CD1c-positive myeloid dendritic cell (primary cell): Measurements from ENCODE around the gene SCAF1.

Experiments used
- DNase-seq: peaks from one replicate; pipeline ENCODE4 v3.0.0-alpha.2; 2016; ENCODE audit errors: extremely low spot score

Gene SCAF1

DNA sequence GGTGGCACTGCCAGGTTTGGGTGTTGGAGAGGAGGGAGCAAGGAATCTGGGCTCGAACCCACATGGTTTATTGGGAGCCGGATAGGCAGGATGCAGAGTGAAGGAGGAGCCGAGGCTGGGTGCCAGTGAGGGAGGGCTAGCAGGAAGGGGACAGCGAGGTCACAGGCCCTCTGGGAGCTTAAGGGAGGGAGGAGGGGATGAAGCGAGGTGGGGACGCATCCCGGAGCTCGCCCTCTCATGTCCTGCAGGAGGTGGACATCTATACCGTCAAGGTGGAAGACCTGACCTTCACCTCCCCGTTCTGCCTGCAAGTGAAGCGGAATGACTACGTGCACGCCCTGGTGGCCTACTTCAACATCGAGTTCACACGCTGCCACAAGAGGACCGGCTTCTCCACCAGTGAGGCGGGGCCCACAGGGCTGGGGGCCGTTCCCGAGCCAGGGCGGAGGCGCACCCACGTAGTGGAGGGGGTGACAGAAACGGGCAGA, 43.9 kb downstream of the SCAF1 start:
- DNase-seq: no peak

DNA sequence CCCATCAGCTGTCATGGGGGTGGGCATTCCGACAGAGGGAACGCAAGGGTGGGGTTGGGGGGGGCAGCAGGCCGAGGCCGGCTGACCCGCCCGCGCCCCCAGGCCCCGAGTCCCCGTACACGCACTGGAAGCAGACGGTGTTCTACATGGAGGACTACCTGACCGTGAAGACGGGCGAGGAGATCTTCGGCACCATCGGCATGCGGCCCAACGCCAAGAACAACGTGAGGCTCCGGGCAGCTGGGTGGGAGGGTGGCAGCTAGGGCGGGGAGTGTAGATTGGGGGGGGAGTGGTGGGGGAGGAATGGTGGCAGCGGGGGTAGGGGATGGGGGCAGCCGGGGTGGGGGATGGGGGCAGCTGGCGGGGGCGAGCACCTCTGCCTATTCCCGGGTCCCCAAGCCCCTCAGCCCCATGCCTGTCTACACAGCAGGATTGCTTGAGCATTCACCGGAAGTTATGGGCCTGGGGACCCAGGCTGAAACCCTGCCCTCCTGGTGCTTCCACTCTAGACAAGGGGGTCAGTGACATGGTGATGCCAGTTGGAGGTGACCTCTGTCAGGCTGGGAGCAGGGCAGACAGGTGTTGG, 44.6 kb downstream of the SCAF1 start:
- no peak for DNase-seq

DNA sequence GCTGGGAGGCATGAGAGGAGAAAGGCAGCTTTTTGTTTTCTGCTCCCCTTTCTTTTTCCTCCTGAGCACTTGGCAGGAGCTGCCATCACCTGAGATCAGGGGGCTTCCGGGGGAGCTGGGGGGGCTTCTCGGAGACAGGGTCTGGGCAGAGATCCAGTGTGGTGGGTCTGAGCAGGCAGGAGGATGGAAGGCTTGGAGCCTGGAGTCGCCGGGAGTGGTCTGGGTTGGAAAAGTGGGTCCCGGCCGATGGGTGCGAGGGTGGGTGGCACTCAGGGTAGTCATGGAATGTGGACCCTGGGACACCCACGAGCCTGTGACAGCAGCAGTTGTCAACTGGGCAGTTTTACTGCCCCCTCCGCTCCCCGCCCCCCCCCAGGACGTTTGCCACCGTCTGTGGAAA, 45.1 kb downstream of the SCAF1 start:
- no peak for DNase-seq

DNA sequence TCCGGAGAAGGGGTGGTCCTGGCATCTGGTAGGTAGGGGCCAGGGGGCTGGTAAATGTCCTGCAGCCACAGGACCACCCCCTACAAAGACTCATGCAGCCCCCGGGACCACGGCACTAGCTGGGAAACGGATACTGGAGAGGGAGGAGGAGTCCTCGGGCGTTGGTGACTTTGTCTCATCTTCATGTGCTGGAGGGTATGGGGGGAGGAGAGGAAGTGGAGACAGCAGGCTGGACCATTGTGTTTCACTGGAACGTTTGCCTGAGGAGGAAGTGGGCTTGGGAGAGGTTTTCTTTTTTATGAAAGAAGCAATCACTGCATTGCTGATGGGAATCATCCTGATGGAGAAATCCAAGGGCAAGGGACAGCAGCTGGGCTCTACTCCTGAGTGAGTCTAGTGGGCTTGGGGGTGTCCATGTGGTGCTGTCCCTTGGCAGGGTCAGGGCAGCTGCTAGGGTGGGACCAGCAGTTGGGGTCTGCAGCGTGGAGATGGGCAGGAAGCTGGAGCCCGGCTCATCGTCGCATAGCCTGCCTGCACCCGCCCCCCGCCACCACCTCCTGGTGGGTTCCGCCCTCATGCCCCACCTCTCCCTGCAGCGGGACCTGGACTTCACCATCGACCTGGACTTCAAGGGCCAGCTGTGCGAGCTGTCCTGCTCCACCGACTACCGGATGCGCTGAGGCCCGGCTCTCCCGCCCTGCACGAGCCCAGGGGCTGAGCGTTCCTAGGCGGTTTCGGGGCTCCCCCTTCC, 45.7 kb downstream of the SCAF1 start:
- peak; percentile 48 for DNase-seq

DNA sequence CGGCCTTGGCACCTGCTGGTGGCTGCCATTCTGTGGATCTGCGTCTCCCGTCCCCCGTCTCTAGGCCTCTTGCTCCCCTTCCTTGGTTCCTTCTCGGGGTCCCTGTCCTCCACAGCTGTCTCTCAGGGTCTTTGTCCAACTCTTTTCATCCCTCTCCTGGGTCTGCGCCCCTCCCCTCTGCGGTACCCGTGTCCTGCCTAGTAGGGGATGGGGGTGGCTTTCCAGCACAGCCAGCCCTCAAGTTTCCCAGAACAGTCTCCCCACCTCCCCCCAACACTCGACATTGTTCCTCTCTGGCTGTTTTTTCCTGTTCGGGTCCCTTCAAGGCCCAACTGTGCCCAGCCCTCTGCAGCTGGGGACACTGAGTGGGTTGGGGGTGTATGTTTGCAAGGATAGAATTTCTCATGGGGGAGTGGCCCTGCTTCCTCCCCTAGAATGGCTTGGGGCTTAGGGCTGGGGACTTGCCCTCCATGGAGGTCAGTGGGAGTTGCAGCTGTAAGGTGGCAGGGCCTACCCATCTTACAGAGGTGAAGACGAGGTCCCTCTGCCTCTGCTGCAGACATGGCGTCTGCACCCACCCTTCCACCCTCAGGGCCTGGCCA, 46.6 kb downstream of the SCAF1 start:
- DNase-seq: no peak

DNA sequence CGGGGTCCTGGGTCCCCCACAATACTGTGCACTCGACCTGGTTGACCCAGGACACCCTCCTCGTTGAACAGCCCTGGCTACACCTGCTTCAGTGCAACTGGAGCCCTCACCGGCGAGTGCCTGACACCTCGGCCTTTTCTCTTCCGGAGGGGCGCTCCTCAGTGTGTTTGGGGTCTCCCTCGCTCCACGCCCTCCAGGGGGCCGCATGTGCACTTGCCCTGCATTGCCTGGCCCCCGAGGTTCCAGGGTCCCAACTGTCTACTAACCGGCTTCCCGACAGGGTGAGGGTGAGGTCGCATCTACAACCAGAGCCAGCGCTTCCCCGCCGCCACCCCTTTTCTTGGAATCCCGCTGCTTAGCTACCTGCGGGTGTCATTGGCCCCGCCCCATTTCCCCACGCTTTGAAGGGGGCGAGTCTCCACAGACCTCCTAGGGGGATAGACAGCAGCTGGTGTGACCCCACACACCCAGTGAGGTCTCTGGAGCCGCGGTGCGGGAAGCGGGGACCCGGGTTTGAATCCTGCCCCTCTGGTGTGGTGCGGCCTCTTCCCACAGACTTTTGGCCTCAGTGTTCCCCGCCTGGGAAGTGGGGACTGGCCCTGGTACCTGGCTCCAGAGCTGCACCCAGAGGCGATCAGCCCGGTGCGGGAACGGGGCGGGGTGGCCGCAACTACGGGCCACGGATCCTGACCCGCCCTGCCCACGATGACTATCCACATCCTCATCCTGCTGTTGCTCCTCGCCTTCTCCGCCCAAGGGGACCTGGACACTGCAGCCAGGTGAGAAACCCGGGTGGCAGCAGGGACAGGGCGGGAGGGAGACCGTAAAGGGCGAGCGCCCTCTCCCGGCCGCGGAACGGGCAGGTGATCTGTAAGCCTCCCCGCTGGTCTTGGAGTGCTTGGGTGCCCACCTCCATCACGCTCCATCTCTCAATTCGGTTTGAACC, 47.4 kb downstream of the SCAF1 start, which contains the start of gene ADM5:
Gene ADM5 (plus strand): TSS at position 462 of the 946 bp plus-strand sequence. CDS start 244 bp downstream, at position 706.
- peak; percentile 13 for DNase-seq

DNA sequence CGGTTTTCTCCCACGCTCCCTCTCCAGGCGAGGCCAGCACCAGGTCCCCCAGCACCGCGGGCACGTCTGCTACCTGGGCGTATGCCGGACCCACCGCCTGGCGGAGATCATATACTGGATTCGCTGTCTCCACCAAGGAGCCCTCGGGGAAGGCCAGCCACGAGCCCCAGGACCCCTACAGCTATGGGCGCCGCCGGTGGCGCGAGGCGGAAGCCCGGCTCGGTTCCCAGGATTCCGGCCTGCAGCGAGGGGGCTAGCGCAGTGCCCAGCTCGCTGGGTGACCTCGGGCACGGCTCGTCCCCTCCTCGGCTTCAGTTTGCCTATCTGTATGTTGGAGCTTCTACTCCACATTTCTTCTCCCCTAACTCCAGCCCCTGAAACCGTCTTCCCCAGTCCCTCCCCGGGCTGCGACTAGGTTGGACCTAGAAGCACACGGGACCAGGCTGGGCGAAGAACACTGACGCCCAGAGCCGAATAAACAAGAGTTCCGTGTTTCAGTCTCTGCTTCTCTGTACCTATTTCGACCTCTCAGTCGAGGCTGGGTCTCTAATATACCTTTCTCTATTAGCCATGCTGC, 48.2 kb downstream of the SCAF1 start:
- no peak for DNase-seq

DNA sequence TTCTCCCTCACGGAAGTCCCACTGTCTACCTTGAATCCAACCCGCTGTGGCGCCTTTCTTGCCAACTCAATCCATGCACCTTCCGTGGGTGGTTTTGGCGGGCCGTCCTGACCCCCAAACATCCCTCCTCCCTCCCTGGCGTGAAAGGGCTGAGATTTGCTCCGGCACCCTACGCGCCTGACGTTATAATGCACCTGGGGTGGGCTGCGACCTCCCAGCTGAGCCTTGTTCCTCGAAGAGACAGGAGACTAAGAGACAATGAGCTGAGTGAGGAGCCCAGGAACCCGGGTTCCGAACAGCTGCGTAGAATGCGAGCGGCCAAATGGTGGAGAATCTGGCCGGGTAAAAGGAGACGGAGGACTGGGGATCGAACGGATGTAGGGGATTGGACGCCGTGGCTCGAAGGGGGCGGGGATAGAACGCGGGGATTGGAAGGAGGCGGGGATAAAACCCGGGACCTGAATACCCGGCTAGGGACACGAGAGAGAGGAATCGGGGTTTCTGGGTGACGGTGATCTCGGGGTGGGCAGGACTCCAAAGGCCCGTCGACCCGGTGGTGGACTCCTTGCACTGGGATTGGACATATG, 48.7 kb downstream of the SCAF1 start, which contains the start of gene CPT1C:
Gene CPT1C (plus strand): TSS at position 461 of the 587 bp plus-strand sequence. CDS start 1,137 bp downstream, outside the sequence.
- peak; percentile 19 for DNase-seq

DNA sequence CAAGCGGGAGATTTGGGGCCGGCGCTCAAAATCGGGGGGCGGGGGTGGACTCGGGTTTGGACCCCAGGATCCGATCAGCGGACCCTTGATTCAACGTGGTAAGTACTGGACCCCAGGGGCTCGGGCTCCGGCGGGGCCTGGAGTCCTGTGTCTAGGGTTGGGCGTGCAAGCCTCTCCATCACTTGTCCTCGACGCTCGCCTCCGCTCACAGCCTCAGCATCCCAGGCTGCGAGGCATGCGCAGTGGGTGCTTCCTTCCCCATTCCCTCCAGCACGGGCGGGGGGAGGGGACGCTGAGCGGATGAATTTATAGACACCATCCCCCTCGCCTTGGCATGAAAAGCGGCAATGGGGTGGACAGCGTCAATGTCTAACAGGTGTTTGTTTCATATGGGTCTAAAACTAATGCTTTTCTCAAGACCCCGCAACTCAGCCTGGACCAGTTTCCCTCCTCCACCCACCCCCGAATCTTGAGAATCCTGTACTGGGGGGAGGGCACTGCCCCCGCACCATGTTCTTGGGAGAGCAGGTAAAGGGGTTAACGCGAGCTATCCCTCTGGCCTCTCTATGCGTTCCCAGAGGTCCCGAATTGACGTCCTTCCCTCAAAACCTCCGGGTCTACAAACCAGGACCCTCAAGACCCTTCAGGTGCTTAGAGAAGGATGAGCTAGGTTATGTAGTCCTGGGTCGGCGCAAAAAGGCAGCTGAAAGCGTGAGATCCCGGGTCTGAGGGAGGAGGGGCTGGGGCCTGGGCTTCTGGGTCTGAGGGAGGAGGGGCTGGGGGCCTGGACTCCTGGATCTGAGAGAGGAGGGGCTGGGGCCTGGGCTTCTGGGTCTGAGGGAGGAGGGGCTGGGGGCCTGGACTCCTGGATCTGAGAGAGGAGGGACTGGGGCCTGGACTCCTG, 49.5 kb downstream of the SCAF1 start:
- DNase-seq: no peak

DNA sequence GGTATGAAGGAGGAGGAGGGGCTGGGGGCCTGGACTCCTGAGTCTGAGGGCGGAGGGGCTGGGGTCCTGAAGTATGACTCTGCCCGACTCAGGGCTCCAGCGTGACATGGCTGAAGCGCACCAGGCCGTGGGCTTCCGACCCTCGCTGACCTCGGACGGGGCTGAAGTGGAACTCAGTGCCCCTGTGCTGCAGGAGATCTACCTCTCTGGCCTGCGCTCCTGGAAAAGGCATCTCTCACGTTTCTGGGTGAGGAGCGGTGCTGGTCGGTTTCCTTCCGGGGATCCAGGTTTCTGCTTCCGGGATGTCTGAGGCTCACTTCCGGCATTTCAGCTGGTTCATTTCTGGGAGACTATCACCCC, 50.1 kb downstream of the SCAF1 start:
- no peak for DNase-seq

DNA sequence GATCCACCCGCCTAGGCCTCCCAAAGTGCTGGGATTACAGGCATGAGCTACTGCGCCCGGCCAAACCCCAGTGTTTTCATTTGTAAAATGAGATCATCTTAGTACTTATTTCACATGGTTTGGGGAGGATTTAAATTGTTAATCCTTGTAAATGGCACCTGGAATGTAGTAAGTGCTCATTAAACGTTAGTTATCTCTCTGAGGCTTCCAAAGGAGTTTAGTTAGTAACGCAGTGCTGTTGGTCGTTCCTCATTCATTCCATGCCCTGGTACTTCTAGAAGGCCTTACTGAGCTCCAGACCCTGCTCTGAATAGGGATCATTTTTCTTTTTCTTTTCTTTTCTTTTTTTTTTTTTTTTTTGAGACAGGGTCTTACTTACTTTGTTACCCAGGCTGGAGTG, 54.1 kb downstream of the SCAF1 start:
- no peak for DNase-seq

DNA sequence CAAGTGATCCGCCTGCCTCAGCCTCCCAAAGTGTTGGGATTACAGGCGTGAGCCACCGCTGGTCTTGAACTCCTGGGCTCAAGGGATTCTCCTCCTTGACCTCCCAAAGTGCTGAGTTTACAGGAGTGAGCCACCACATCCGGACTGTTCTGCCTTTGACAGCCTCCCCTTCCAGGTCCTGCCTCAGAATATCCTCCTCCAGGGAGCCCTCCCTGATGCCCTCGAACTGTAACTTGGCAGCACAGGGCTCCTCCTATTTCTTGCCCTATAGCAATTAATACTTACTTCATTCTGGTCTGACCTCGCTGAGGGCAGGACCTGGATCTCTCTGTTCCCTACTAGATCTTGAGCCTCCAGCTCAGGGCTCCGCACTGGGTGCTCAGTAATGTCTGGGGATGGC, 54.9 kb downstream of the SCAF1 start:
- no peak for DNase-seq

DNA sequence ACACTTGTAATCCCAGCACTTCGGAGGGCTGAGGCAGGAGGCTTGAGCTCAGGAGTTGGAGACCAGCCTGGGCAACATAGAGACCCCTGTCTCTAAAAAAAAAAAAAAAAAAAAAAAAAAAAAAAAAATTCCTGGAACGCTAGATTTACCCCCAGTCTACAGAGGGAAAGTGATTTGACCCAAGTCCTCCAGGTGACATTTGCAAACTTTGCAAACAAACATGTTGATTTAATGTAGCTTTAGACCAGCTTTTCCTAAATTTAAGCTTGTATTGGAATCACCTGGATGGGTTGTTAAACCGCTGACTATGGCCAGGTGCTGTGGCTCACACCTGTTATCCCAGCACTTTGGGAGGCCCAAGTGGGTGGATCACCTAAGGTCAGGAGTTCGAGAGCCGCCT, 57.4 kb downstream of the SCAF1 start:
- DNase-seq: no peak

DNA sequence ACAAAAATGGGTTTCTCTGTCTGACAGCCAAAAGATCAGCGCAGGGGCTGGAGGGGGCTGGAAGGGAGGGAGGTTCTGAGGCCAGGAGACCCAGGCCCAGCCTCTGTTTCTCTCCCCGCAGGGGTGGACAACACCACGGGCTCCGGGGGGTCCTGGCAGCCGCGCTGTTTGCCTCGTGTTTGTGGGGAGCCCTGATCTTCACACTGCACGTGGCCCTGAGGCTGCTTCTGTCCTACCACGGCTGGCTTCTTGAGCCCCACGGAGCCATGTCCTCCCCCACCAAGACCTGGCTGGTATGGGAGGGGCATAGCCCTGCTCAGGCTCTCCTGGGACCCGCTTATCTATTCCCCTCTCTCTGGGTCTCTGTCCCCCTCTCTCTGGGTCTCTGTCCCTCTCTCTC, 58.6 kb downstream of the SCAF1 start:
- DNase-seq: no peak

DNA sequence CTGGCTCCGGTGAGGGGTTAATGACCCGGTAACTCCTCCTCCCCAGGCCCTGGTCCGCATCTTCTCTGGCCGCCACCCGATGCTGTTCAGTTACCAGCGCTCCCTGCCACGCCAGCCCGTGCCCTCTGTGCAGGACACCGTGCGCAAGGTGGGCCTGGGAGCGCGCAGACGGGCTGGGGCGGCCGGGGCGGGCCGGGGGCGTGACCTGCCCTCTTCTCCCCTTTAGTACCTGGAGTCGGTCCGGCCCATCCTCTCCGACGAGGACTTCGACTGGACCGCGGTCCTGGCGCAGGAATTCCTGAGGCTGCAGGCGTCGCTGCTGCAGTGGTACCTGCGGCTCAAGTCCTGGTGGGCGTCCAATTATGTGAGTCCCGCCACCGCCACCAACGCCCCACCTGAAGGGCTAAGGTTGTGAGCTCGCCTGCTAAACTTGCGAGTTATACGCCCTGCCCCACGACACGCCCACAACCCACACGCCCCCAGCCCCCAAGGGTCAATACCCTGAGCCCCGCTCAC, 59.3 kb downstream of the SCAF1 start:
- no peak for DNase-seq

DNA sequence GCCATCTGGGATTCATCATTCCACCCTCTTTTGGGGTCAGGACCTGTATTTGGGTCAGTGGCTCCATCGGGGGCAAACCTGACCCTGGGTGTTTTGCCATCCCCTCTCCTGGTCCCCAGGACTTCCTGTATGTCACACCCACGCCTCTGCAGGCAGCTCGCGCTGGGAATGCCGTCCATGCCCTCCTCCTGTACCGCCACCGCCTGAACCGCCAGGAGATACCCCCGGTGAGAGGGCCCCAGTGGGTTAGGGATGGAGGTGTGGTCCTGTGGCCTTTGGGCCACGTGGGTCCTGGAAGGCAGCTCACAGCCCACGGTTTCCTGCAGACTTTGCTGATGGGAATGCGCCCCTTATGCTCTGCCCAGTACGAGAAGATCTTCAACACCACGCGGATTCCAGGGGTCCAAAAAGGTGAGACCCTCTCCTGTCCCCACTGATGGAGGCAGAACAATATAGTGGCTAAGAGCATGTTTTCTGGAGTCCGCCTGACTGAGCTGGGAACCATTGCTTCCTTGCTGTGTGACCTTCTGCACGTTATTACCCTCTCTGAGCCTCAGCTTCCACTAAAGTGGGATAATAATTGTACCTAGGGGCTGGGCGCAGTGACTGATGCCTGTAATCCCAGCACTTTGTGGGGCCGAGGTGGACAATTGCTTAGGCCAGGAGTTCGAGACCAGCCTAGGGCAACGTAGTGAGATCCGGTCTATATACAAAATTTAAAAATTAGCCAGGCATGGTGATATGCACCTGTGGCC, 63.1 kb downstream of the SCAF1 start:
- no peak for DNase-seq

DNA sequence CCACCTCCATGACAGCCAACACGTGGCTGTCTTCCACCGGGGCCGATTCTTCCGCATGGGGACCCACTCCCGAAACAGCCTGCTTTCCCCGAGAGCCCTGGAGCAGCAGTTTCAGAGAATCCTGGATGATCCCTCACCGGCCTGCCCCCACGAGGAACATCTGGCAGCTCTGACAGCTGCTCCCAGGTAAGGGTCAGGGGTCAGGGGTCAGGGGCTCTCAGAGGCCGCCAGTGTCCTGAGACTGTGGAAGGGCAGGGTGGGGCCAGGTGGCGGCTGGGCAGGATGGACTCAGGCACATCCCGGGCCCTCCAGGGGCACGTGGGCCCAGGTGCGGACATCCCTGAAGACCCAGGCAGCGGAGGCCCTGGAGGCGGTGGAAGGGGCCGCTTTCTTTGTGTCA, 63.9 kb downstream of the SCAF1 start:
- DNase-seq: no peak
